ENCODE data around the gene DHX16.
A peak's percentile ranks its signal among the peaks of the same experiment; 100 is the strongest.
"Not testable (repeated sequence)": the region's sequence is repeated elsewhere in the genome, so short reads cannot be mapped to it uniquely, and the experiment has no call there.

DHX16 gene

GRCh38 chr6:30678964-30679726 lies 6.3 kb upstream of the DHX16 start:
- DNase-seq: peak; percentile 91 to 92

GRCh38 chr6:30676660-30677285 lies 4.0 kb upstream of the DHX16 start:
- DNase-seq: no peak

- DNase-seq: no peak
These were observed 1.9 kb downstream of the DHX16 start for GRCh38 chr6:30670760-30671527.

- DNase-seq: not testable (repeated sequence)
These were observed 6.5 kb downstream of the DHX16 start for GRCh38 chr6:30666300-30666699.

GRCh38 chr6:30664994-30665767 lies 7.6 kb downstream of the DHX16 start:
- no peak for DNase-seq

- DNase-seq: not testable (repeated sequence)
These were observed 14.9 kb downstream of the DHX16 start for GRCh38 chr6:30657922-30658321.

GRCh38 chr6:30657454-30657853 lies 15.4 kb downstream of the DHX16 start:
- no peak for DNase-seq

GRCh38 chr6:30656513-30656912 lies 16.3 kb downstream of the DHX16 start:
- peak in 1 of 2 donors; percentile 58 for DNase-seq

- DNase-seq: no peak
These were observed 17.1 kb downstream of the DHX16 start for GRCh38 chr6:30655743-30656094.

- DNase-seq: no peak
These were observed 17.7 kb downstream of the DHX16 start for GRCh38 chr6:30654798-30655742.

- DNase-seq: no peak
These were observed 21.7 kb downstream of the DHX16 start for GRCh38 chr6:30651143-30651542.

- peak; percentile 75 to 77 for DNase-seq
These were observed 25.3 kb downstream of the DHX16 start for GRCh38 chr6:30647242-30648116.

- peak; percentile 95 to 97 for DNase-seq
These were observed 26.2 kb downstream of the DHX16 start, which contains the start of gene C6orf136 for GRCh38 chr6:30646450-30647241. C6orf136 (plus strand) TSS chr6:30647133; CDS start chr6:30647232, 99 bp downstream.

- DNase-seq: no peak
These were observed 26.8 kb downstream of the DHX16 start for GRCh38 chr6:30645989-30646388.

GRCh38 chr6:30644769-30645168 lies 28.0 kb downstream of the DHX16 start:
- no peak for DNase-seq

- DNase-seq: no peak
These were observed 29.1 kb downstream of the DHX16 start for GRCh38 chr6:30643656-30644055.

- DNase-seq: no peak
These were observed 31.8 kb downstream of the DHX16 start for GRCh38 chr6:30641048-30641447.

- peak in 1 of 2 donors; percentile 8 for DNase-seq
These were observed 32.3 kb downstream of the DHX16 start for GRCh38 chr6:30640481-30640880.

GRCh38 chr6:30635834-30636233 lies 37.0 kb downstream of the DHX16 start:
- DNase-seq: no peak

Measured in CD4-positive, alpha-beta T cell treated with Interleukin-1 beta for 1 hour (primary cell).